Right atrium auricular region (tissue), 2 donors: Measurements from ENCODE around the gene CR1. TPM values are rescaled to one million over a fixed set of nuclear protein-coding genes. Genes with fewer than 3 reads are reported as not detected.
"Not testable (repeated sequence)": the region's sequence is repeated elsewhere in the genome, so short reads cannot be mapped to it uniquely, and the experiment has no call there.

Experiments used
- DNase-seq: peaks from one replicate; pipeline ENCODE4 v3.0.0-alpha.2; 2019; ENCODE audit warnings: low spot score
- H3K27ac ChIP-seq, 2 donors: fragments of 200-600 bp; sonication (generic); 1 replicate in 1 of 2; 2 replicates in 1 of 2; pipeline ENCODE4 v1.5.1; 2016 to 2019
- H3K27me3 ChIP-seq, 2 donors: fragments of 200-600 bp; sonication (generic); one replicate each; pipeline versions ENCODE4 v1.5.1 to v1.6.0; 2017 to 2019
- H3K36me3 ChIP-seq: fragments of 200-600 bp; sonication (generic); one replicate; pipeline ENCODE4 v1.5.1; 2016
- H3K4me1 ChIP-seq, 2 donors: fragments of 200-600 bp; sonication (generic); one replicate each; pipeline versions ENCODE4 v1.5.1 to v1.6.0; 2017 to 2019
- H3K4me3 ChIP-seq, 2 donors: fragments of 200-600 bp; sonication (generic); 1 replicate in 1 of 2; 2 replicates in 1 of 2; pipeline ENCODE4 v1.5.1; 2017 to 2019; ENCODE audit warnings: mild to moderate bottlenecking in 1 of 2, moderate library complexity in 1 of 2
- H3K9me3 ChIP-seq, 2 donors: fragments of 200-600 bp; sonication (generic); one replicate each; pipeline ENCODE4 v1.5.1; 2019
- total RNA-seq, 2 donors: library from RNA; depleted of rRNA; stranded (reverse); fragments of >200 nt; gene quantifications; one replicate each; pipeline ENCODE4 v1.1.0, GENCODE V29; 2016
- TF ChIP-seq, protein P1 (sequence below), 2 donors: fragments of 200-600 bp; sonication (generic); IDR thresholded peaks; one replicate each; pipeline ENCODE4 v1.5.1; 2019; ENCODE audit warnings: antibody characterized with exemption in 2 of 2

The CR1 gene
- total RNA-seq, 2 donors from 2014 or later, result 0.59 to 1.8 TPM

DNA sequence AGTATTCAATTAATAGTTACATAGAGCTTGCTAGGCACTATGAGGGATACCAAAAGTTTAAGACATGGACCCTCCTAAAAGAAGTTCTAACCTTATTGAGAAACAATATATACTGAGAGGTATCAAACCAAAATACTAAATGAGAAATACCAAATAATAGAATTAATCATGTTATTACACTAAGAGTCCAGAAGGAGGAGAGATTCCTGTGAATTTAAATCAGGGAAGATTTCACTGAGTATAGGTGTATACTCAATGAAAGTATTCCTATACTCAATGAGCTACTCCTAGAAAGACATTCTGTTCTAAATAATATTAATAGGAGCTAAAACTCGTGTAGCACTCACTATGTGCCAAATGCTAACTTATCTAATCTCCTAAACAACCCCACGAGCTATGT is 158.4 kb downstream of the CR1 start:
- no peak overlapping the region for H3K27ac ChIP-seq
- no peaks in the 10 kb centered on the region for H3K4me1 ChIP-seq
- H3K27me3 ChIP-seq, result no peaks in the 10 kb centered on the region
- TF ChIP-seq, protein P1, sequence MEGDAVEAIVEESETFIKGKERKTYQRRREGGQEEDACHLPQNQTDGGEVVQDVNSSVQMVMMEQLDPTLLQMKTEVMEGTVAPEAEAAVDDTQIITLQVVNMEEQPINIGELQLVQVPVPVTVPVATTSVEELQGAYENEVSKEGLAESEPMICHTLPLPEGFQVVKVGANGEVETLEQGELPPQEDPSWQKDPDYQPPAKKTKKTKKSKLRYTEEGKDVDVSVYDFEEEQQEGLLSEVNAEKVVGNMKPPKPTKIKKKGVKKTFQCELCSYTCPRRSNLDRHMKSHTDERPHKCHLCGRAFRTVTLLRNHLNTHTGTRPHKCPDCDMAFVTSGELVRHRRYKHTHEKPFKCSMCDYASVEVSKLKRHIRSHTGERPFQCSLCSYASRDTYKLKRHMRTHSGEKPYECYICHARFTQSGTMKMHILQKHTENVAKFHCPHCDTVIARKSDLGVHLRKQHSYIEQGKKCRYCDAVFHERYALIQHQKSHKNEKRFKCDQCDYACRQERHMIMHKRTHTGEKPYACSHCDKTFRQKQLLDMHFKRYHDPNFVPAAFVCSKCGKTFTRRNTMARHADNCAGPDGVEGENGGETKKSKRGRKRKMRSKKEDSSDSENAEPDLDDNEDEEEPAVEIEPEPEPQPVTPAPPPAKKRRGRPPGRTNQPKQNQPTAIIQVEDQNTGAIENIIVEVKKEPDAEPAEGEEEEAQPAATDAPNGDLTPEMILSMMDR (IDR thresholded peaks at IDR 0.05), result peak in 1 of 2 donors; percentile 18
- no peak overlapping the region for H3K4me3 ChIP-seq
- H3K36me3 ChIP-seq, result no peaks in the 10 kb centered on the region
- DNase-seq, result no peak
- H3K9me3 ChIP-seq, result no peaks in the 10 kb centered on the region

DNA sequence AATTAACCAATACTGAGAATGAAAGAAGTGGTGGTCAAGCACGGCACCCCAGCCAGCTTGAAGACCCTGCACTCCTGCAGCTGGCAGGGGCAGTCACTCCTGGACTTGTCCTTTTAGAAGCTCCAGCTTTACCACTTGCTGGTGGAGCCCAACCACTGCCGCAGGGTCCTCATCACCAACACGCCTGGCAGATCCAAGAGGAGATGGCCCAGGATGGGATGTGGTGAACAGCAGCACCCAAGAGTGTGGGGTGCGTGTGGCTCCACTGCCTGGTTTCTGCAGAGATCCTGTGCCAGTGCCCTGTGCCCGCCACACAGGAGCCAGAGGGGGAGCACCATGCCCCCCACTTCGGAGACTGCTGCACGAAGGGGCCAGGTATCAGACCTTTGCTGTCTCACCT is 162.5 kb downstream of the CR1 start:
- no peaks in the 10 kb centered on the region for H3K9me3 ChIP-seq
- no peak overlapping the region for H3K4me3 ChIP-seq
- H3K27ac ChIP-seq, result no peak overlapping the region
- H3K4me1 ChIP-seq, result no peaks in the 10 kb centered on the region
- no peaks in the 10 kb centered on the region for H3K36me3 ChIP-seq
- DNase-seq, result no peak
- TF ChIP-seq, protein P1 (IDR thresholded peaks at IDR 0.05), result no peak
- H3K27me3 ChIP-seq, result no peaks in the 10 kb centered on the region

DNA sequence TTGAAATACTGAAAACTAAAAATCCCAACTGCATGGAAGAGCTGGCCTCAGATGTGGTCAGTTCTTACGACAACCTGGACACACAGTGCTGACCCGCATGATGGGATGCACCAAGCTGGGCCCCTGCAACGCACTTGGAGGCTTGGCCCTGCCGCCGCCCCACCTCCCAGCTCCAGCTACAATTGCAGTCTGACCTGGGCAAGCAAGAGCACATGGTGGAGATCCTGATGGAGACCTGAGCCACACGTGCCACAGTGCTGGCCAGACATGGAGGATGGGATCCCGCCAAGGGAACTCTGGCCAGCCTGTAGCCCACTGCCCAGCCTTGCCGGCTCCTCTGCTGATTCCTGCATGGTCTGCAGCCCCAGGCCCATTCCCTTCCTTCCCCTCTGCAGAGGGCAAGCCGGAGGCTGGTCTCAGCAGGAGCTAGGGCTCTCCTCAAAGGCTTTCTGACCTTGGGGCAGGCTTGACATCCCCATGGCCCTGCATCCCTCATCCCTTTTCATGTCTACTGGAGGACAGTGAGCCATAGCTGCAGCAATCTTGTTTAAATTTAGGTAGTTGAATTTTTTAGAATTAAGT is 163.0 kb downstream of the CR1 start:
- no peak overlapping the region for H3K27ac ChIP-seq
- no peak overlapping the region for H3K4me3 ChIP-seq
- DNase-seq, result no peak
- TF ChIP-seq, protein P1 (IDR thresholded peaks at IDR 0.05), result no peak
- no peaks in the 10 kb centered on the region for H3K36me3 ChIP-seq
- no peaks in the 10 kb centered on the region for H3K27me3 ChIP-seq
- H3K4me1 ChIP-seq, result no peaks in the 10 kb centered on the region
- H3K9me3 ChIP-seq, result no peaks in the 10 kb centered on the region

DNA sequence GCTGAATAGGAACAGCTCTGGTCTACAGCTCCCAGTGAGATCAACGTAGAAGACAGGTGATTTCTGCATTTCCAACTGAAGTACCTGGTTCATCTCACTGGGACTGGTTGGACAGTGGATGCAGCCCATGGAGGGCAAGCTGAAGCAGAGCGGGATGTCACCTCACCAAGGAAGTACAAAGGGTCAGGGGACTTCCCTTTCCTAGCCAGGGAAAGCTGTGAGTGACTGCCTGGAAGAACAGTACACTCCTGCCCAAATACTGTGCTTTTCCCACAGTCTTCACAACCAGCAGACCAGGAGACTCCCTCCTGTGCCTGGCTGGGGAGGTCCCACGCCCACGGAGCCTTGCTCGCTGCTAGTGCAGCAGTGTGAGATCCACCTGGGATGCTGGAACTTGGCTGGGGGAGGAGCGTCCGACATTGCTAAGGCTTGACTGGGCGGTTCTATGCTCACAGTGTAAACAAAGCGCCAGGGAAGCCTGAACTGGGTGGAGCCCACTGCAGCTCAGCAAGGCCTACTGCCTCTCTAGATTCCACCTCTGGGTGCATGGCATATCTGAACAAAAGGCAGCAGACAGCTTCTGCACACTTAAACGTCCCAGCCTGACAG is 163.7 kb downstream of the CR1 start:
- TF ChIP-seq, protein P1 (IDR thresholded peaks at IDR 0.05), result no peak
- Histone ChIP-seq H3K36me3 (no peaks in the 10 kb centered on the region), H3K4me1 (no peaks in the 10 kb centered on the region), H3K27ac (no peak overlapping the region), H3K9me3 (no peaks in the 10 kb centered on the region), H3K4me3 (no peak overlapping the region), H3K27me3 (no peaks in the 10 kb centered on the region)
- DNase-seq, result no peak

DNA sequence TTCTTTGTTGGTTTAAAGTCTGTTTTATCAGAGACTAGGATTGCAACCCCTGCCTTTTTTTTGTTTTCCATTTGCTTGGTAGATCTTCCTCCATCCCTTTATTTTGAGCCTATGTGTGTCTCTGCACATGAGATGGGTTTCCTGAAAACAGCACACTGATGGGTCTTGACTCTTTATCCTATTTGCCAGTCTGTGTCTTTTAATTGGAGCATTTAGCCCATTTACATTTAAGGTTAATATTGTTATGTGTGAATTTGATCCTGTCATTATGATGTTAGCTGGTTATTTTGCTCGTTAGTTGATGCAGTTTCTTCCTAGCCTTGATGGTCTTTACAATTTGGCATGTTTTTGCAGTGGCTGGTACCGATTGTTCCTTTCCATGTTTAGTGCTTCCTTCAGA is 165.5 kb downstream of the CR1 start:
- not testable (repeated sequence) for DNase-seq, H3K4me1 ChIP-seq, H3K36me3 ChIP-seq, H3K27me3 ChIP-seq, H3K4me3 ChIP-seq, H3K9me3 ChIP-seq, H3K27ac ChIP-seq

DNA sequence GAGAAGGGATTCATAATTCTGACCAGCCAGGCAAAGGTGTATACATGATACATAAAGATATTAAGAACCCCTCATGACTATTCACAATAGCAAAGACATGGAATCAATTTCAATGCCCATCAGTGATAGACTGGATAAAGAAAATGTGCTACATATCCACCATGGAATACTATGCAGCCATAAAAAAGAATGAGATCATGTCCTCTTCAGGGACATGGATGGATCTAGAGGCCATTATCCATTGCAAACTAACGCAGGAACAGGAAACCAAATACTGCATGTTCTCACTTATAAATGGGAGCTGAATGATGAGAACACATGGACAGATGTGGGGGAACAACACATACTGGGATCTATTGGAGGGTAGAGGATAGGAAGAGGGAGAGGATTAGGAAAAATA is 170.4 kb downstream of the CR1 start:
- TF ChIP-seq, protein P1 (IDR thresholded peaks at IDR 0.05), result no peak
- Histone ChIP-seq H3K36me3 (no peaks in the 10 kb centered on the region), H3K9me3 (peaks cover 0 to 9% of the 10 kb centered on the region in 2 donors), H3K27me3 (no peaks in the 10 kb centered on the region), H3K4me3 (no peak overlapping the region), H3K4me1 (peaks cover 0 to 6% of the 10 kb centered on the region in 2 donors), H3K27ac (no peak overlapping the region)
- DNase-seq, result no peak
